Gastroesophageal sphincter (tissue), 4 donors: Measurements from ENCODE around the gene ITGA5. TPM values are rescaled to one million over a fixed set of nuclear protein-coding genes. Genes with fewer than 3 reads are reported as not detected.

ENCODE experiments used
- ATAC-seq: fragments of 150-250 bp; one replicate; pipeline ENCODE4 v1.9.1; 2016; ENCODE audit warnings: mild to moderate bottlenecking, moderate library complexity
- H3K27ac ChIP-seq, 4 donors: fragments of 200-600 bp; sonication (generic) in 3 of 4; 1 replicate in 3 of 4; 2 replicates in 1 of 4; pipeline ENCODE4 v1.5.1; 2016 to 2019
- H3K27me3 ChIP-seq: fragments of 200-600 bp; sonication (generic); one replicate; pipeline ENCODE4 v1.5.1; 2019
- H3K36me3 ChIP-seq, 2 donors: fragments of 200-600 bp; sonication (generic); one replicate each; pipeline ENCODE4 v1.5.1; 2019; ENCODE audit warnings: control low read depth in 1 of 2
- H3K4me1 ChIP-seq, 3 donors: fragments of 200-600 bp; sonication (generic); 1 replicate in 2 of 3; 2 replicates in 1 of 3; pipeline ENCODE4 v1.5.1; 2016 to 2019; ENCODE audit warnings: control low read depth in 2 of 3
- H3K4me3 ChIP-seq, 2 donors: fragments of 200-600 bp; sonication (generic); one replicate each; pipeline ENCODE4 v1.5.1; 2019; ENCODE audit warnings: mild to moderate bottlenecking in 1 of 2, moderate library complexity in 1 of 2
- H3K9me3 ChIP-seq, 3 donors: fragments of 200-600 bp; sonication (generic); one replicate each; pipeline ENCODE4 v1.5.1; 2017 to 2019; ENCODE audit warnings: control low read depth in 2 of 3
- CTCF ChIP-seq, 4 experiments: fragments of 200-600 bp in 2 of 4; fragments of 450-650 bp in 2 of 4; sonication (generic) in 1 of 4; IDR thresholded peaks; one replicate each; pipeline ENCODE4 v1.5.1; 2017 to 2019; ENCODE audit warnings: antibody characterized with exemption in 4 of 4, mild to moderate bottlenecking in 2 of 4, moderate library complexity in 2 of 4
- EP300 ChIP-seq: sonication (generic); formaldehyde crosslinking; IDR thresholded peaks from one replicate; pipeline ENCODE4 v1.6.1; 2017; ENCODE audit warnings: antibody characterized with exemption, mild to moderate bottlenecking
- POLR2A ChIP-seq, 2 donors: fragments of 450-650 bp; IDR thresholded peaks; one replicate each; pipeline ENCODE4 v1.6.1; 2017; ENCODE audit warnings: antibody characterized with exemption in 2 of 2, mild to moderate bottlenecking in 2 of 2, moderate library complexity in 1 of 2
- POLR2AphosphoS5 ChIP-seq: sonication (generic); formaldehyde crosslinking; IDR thresholded peaks from one replicate; pipeline ENCODE4 v1.6.1; 2017; ENCODE audit warnings: antibody characterized with exemption
- WGBS, 2 donors: methylation state at CpG; one replicate each; pipeline ENCODE4 v1.1.5; 2018; ENCODE audit warnings: low coverage in 1 of 2; 5-methylcytosine and 5-hydroxymethylcytosine counted together
- total RNA-seq, 4 donors: library from RNA; depleted of rRNA; stranded (reverse); fragments of >200 nt; gene quantifications; one replicate each; pipeline ENCODE4 v1.1.0, GENCODE V29; 2016

The ITGA5 gene
- total RNA-seq, 4 donors from 2014 or later: 141 to 908 (median 220) TPM

DNA sequence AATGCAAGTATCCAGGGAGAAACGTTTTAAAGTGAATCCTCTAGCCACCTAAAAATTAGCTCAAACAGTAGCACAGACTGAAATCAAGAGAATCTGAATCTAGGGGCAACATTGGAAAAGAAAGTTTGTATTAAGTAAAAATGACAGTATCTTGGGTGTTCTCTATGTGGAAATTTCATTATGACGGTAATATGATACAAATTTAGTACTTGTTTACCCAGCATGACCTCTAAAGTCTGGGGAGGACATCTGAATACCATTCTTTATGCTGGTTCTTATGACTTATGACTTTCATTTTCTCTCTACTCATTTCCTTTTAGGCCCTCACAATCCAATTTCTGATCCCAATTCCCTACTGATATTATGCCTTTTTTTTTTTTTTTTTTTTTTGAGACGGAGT is 40.3 kb upstream of the ITGA5 start:
- 22 to 59% methylated on average over 2 of the region's 3 CpGs for WGBS, 2 donors
- no peaks in the 10 kb centered on the region for H3K27me3 ChIP-seq
- H3K36me3 ChIP-seq: no peaks in the 10 kb centered on the region
- no peak overlapping the region for H3K27ac ChIP-seq
- no peaks in the 10 kb centered on the region for H3K4me1 ChIP-seq
- no peak for ATAC-seq
- no peaks in the 10 kb centered on the region for H3K9me3 ChIP-seq
- TF ChIP-seq POLR2AphosphoS5: no peak
- no peak for TF ChIP-seq POLR2A (IDR thresholded peaks at IDR 0.05)
- TF ChIP-seq CTCF (IDR thresholded peaks at IDR 0.05): no peak
- no peak for TF ChIP-seq EP300
- H3K4me3 ChIP-seq: no peak overlapping the region

DNA sequence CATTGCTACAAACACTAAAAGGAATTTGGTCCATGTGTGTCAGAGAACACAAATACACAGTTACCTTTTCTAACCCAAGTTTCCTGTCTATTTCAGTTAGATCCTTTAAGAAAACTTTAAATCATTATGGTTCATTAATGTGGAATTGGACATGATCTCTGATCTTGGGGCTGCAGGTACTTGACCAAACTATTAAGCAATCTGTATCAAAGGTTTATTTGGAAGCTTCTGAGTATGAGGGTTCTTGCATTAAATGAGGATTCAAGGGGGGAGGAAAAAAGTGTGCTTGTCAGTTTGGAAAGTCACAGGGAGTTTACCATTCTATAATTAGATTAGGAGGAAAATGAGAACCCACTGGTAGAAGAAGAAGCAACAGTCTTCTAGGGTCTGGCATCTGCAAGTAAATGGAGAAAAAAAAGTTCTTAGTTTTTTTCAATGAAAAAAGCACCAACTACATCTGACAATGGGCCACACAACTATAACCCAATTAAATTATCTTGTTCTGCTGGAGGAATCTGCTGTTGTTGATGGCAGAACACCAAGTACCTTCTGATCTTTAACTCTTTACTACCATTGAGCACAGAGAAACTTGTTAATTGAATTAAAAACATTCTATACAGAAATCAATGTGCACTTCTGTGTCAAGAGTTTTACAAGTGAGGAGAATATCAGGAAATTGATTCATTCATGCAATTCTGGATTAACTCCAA is 36.8 kb upstream of the ITGA5 start:
- Histone ChIP-seq H3K4me3 (no peak overlapping the region), H3K27ac (no peak overlapping the region), H3K9me3 (no peaks in the 10 kb centered on the region), H3K27me3 (no peaks in the 10 kb centered on the region), H3K36me3 (no peaks in the 10 kb centered on the region), H3K4me1 (no peaks in the 10 kb centered on the region)
- no peak for ATAC-seq
- TF ChIP-seq EP300 (no peak), CTCF (IDR thresholded peaks at IDR 0.05) (no peak), POLR2AphosphoS5 (no peak), POLR2A (IDR thresholded peaks at IDR 0.05) (no peak)

DNA sequence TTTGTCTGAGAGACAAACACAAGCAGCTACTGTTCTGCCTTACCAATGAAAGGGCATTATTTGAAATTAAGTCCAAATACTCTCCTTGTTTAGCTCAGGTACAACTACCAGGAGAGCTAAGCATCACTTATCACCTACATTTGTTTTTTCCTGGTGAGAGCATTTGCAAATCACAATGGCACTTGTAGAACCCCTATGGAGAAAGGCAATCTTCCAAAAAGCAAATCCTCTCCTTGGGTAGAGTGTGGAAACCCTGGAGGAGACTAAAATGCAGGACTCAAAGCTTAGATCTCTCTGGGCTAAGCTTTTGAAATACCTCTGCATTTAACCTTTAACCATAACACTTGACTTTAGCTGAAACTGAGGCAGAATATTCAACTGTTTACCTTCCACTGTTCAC is 33.6 kb upstream of the ITGA5 start:
- no peaks in the 10 kb centered on the region for H3K4me1 ChIP-seq
- no peak for TF ChIP-seq EP300
- no peak for TF ChIP-seq POLR2AphosphoS5
- TF ChIP-seq POLR2A (IDR thresholded peaks at IDR 0.05): no peak
- no peak for TF ChIP-seq CTCF (IDR thresholded peaks at IDR 0.05)
- H3K27me3 ChIP-seq: no peaks in the 10 kb centered on the region
- no peaks in the 10 kb centered on the region for H3K9me3 ChIP-seq
- ATAC-seq: no peak
- no peak overlapping the region for H3K27ac ChIP-seq
- H3K36me3 ChIP-seq: no peaks in the 10 kb centered on the region
- no peak overlapping the region for H3K4me3 ChIP-seq

GRCh38 chr12:54448344-54448743 is 29.3 kb upstream of the ITGA5 start:
- H3K4me1 ChIP-seq: peaks cover 0 to 4% (median 0%) of the 10 kb centered on the region in 3 donors
- 78 to 94% methylated on average over 3 to 4 of the region's 4 CpGs for WGBS, 2 donors
- H3K9me3 ChIP-seq: no peaks in the 10 kb centered on the region
- TF ChIP-seq POLR2A (IDR thresholded peaks at IDR 0.05): no peak
- TF ChIP-seq POLR2AphosphoS5: no peak
- no peak for TF ChIP-seq CTCF (IDR thresholded peaks at IDR 0.05)
- TF ChIP-seq EP300: no peak
- H3K27ac ChIP-seq: no peak overlapping the region
- ATAC-seq: no peak
- no peak overlapping the region for H3K4me3 ChIP-seq
- no peaks in the 10 kb centered on the region for H3K27me3 ChIP-seq
- H3K36me3 ChIP-seq: no peaks in the 10 kb centered on the region

- WGBS, 2 donors: 63% methylated on average over 2 of the region's 2 CpGs; no CpG with 5 or more reads in 1 of the 2 donors
- ATAC-seq: no peak
- Histone ChIP-seq H3K9me3 (no peaks in the 10 kb centered on the region), H3K27me3 (no peaks in the 10 kb centered on the region), H3K4me1 (peaks cover 0 to 8% (median 0%) of the 10 kb centered on the region in 3 donors), H3K27ac (no peak overlapping the region), H3K36me3 (no peaks in the 10 kb centered on the region), H3K4me3 (no peak overlapping the region)
- TF ChIP-seq POLR2AphosphoS5: no peak
- no peak for TF ChIP-seq POLR2A (IDR thresholded peaks at IDR 0.05)
- no peak for TF ChIP-seq CTCF (IDR thresholded peaks at IDR 0.05)
- no peak for TF ChIP-seq EP300
These were observed 28.9 kb upstream of the ITGA5 start for GRCh38 chr12:54447917-54448316.
